22Rv1 (cell line): ENCODE results near the gene GAD2.

Experiments
- CTCF ChIP-seq: fragments of 450-650 bp; IDR thresholded peaks from 2 replicates; pipeline ENCODE4 v1.5.1; 2017; ENCODE audit warnings: mild to moderate bottlenecking
- ZFX ChIP-seq: fragments of 450-650 bp; IDR thresholded peaks from 2 replicates; pipeline ENCODE4 v1.6.1; 2017; ENCODE audit warnings: antibody characterized with exemption, borderline replicate concordance

DNA sequence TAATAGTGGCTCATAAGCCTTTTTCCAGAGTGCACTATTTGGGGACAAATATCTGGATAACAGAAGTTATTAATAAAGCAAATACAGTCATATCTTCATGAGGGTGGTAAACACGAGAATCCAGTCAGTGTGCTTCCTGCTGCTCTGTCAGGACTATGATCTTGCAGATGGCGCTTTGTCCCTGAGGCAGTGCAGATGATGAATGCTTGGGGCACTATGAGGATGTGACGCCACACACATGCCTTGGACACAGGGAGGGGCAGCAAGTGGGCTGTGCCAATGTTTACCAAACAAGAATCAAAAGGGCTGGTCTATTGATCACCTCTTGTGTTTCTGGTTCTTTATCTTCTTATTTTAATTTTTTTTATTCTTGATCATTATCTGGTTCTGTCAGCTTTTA is 79.8 kb downstream of the GAD2 start:
- TF ChIP-seq CTCF (no peak), ZFX (no peak)
